Measurements from ENCODE around the gene MSL1.

MSL1 gene

DNA sequence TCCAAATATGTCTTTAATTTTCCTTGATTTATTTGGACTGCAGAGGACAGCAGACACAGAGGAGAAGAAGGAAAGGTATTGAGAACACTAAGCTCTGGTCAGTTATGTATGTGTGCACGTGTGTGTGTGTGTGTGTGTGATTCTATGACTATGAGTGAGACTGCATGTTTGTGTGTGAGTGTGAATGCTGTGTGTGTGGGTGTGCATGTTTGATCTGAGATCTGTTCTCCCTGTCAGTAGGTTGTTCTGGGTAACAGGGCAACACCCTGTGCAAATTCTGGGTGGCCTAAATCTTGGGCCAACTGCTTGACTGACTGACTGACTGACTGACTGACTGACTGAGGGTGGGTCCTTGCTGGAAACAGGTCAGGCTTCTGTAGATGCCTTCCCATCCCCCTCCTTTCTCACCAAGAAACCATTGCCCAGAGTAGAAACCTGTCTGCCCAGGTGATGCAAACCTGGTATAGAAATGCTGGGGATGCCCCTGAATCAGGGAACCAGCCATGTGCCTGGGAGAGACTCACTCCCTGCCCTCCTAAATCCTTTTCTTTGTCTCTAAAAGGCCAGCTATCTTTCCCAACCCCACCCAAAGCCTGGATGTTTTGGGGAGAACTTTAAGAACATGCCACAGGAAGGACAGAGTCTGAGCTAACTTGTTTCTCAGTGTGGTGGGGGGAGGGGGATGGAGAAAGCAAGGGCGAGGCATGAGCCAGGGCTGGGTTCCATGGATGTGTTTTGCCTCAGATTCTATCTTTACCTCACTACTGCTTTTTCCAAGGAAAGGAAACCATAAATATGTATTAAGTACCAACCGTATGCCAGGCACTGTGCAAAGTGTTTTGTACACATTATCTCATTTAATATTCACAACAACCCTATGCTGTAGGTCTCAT lies 16.9 kb upstream of the MSL1 start:
- no peak for DNase-seq (ENCODE audit: low read depth in 2 of 2)

DNA sequence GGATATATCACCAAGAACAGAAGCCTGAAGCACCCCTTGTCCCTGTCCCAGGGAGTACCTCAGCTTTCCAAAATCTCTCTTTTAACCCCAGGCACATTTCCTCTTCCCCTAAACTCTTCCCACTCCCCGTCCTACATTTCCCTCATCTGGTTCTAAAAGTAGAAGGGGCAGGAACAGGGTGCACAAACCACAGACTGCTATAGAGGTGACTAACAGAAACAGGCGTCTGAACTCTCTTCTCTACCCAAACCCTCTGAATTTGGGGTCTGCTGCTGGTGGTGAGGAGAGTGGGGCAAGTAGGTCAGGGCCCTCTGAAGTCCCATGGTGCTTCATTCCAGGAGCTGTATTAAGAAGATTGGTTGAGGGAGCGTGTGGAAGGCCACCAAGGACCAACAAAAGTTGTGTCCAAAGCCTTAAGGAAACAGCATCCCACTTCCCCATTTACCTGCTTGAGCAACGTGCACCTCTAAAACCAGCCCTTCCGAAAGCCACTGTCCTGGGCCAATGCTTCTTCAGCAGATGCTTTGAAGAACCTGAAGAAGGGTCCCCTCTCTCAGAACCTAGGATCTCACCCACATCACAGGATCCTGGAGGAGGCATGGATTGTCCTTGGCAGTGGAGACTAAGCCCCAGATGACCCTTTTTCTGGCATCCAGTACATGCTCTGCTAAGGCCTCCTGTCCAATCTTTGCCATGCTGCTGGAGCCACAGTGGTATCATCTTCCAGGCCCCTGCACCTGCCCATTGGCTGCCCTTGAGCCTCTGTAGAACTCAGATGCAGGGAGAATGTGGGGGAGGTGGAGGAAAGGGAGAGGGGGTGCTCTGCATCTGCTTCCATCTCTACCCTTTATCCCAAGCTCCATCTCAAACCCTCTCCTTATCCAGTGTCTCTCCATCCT lies 15.7 kb upstream of the MSL1 start:
- no peak for DNase-seq (ENCODE audit: low read depth in 2 of 2)

DNA sequence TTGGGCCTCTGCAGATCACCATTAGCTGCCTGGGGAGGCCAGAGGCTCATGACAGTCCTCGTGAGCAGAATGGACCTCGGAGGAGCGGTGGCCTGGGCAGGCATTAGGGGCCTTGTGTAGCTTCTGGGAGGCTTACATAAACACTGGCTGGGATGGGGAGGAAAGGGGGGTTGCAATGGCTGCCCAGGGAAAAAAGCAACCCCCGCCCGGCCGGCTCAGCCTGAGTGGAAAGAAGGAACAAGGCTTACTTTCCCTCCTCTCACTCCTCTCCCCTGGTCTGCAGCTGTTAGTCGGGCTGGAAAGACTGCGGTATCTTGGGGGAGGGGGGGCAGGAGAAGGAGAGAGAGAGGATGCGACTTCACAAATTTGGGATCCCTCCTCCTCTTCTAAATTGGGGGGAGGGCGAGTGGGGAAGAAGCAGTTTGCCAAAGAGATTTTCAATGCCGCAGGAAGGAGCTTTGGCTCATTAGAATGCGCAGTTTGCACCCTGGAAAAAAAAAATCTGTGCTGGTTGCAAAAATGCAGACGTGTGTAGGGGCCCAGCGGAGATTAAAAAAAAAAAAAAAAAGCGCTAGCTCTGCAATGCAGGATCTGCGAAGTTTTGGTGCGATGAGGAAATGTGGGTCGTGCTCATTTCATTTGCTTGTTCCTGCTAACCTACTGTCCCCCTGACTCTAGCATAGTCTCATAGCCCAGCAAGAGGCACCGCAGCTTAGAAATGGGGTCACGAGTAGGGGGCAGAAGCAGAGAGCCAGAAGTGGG lies 14.8 kb upstream of the MSL1 start:
- DNase-seq (ENCODE audit: low read depth in 2 of 2) = peak in 1 of 2 experiments; percentile 56

DNA sequence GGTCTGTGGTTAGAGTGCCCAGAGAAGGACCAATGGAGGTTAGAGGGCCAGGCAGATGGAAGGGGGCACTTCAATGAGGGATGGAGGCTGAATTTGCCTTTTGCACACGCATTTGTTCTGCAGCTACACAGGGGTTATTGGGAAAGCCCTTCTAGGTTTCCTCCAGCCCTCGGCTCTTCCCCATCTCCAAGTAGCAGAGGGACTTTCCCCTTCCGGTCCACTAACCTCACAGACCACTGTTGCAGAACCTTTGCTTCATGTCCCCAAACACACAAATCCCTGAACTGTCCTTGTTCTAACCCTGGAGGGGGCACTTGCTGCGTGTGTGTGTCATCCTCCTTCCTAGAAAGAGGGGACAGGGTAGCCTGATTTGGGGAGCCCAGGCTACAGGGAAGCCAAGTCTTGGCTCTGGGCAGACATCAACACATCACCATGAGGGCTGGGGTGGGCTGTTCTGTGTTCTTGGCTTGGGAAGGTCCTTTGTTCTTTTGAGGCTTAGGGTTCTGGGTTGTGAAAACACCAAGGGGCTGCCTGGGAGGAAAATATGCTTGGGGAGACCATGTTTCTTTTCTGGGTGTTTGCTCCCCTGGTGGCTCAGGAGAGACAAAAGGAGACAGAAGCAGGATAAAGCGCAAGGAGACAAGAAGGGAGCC lies 14.1 kb upstream of the MSL1 start:
- DNase-seq (ENCODE audit: low read depth in 2 of 2) = no peak

DNA sequence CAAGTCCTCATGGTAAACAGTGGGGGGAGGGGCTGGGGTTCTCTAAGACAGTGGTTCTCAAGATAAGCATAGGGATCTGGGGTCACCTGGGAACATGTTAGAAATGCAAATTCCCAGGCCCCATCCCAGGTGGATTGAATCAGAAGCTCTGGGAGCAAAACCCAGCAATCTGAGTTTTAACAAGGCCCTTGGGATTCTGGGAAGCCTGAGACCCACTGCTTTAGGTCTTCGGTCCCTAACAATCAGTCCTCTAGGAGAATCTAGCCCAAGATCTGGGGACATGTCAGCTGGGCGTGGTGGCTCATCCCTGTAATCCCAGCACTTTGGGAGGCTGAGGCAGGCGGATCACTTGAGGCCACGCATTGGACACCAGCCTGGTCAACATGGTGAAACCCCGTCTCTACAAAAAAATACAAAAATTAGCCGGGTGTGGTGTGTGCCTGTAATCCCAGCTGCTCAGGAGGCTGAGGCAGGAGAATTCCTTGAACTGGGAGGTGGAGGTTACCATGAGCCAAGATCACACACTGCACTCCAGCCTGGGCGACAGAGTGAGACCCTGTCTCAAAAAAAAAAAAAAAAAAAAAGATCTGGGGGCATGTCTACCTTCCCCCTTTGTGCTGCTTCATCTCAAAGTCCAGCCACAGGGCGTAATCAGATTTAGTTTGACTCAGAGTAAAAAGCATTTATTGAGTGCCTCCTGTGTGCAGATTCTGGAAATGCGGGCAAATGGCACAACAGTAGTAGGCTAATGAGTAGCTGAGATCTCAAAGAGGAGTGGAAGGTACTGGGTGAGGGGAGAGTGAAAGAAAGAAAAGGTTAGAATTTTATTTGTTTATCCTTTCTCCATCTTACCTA lies 12.6 kb upstream of the MSL1 start:
- DNase-seq (ENCODE audit: low read depth in 2 of 2) = no peak

DNA sequence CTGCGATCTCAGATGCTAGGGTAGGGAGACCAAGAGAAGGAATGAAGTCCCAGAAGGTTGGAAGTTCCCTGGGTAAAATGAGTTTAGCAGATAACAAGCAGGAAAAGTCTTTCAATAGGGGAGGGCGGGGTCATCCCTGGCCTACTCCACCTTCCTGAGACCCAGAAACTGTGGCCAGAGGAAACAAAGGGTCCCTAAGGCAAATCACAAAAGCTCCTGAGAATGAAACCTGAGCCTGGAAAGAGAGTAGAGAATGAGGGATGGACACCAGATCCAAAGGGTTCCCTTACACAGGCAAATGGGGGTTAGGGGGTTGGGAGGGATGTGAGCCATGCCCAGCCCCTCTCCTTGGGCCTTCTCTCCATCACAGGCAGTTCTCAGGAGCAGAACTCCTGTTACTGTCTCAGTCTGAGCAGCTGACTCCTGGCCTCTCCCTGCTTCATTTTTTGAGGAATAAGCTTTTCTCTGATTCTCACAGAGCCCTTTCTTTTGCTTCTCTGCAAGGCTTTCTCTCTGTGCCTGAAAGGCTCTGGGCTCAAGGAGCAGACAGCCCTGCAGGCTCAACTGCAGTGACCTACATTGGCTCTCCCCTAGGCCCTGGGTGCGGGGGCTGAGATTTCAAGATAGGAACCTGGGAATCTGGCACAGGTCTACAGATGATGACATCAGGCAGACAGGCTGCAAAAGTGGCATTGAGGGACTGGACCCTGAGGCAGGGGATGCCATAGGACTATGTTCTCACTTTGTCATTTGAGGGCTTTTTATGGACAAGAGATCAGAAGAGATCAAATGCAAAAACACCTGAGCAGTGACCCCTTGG lies 11.5 kb upstream of the MSL1 start:
- no peak for DNase-seq (ENCODE audit: low read depth in 2 of 2)

DNA sequence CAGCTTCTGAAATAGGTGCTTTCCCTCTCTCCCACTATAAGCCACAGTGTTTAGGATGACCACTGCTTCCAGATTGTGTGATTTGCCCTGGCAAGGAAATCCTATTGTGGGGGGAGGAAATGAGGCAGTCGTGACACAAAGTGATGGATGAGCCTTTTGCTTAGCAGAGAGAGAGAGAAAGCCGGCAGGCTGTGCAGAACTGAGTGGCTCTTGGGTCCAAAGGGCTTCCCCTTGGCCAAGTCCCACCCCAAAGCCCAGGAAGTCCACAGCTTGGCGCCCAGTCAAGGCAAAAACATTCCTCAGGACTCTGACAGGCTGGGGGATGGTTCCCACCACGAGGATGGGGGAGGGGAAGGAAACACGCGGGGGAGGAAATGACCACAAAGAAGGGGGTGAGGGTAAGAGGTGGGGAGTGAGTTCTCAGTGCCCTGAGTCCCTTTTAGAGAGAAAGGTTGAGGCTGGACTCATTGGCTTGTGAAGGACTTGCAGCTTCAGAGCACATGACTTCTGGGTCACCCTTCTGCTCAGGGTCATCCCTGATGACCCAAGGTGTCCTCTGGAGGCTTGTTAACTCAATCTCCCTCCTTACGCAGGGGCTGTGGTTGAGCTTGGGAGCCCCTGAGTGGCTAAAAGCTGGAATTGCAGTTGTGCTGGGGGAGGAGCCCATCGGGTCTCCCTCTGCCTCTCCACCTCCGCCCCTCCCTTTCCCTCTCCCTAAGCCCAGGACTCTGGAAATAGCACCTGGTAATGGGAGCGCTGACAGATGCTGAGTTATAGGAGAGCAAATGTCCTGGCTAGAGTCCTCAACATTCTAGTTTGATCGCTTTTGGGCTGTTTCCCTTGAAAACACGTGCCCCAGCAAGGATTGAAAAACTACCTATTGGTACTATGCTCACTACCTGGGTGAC lies 10.3 kb upstream of the MSL1 start:
- DNase-seq (ENCODE audit: low read depth in 2 of 2) = peak; percentile 77 to 82

DNA sequence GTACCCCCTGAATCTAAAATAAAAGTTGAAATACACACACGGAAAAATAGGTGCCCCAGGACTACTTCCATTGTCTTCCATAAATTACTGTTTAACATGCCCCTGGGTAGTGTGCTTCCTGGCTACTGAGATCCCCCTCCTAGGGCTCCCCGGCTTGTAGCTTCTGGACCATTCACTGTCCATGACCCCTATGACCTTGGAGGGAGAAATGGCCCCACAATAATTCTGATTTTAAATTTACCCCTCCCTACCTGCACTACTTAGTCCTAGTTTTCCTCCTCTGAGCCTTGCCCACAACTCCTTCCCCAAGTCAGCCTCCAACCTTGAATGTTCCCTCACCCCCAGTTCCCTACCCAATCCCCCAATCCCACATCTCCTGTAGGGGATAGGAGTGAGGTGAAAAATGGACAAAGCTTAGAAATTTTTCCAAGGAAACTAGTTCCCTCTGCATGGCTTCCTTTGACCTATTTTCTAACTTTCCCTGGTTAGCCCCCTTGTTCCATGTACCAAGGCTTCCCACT lies 9.5 kb upstream of the MSL1 start:
- DNase-seq (ENCODE audit: low read depth in 2 of 2) = no peak

DNA sequence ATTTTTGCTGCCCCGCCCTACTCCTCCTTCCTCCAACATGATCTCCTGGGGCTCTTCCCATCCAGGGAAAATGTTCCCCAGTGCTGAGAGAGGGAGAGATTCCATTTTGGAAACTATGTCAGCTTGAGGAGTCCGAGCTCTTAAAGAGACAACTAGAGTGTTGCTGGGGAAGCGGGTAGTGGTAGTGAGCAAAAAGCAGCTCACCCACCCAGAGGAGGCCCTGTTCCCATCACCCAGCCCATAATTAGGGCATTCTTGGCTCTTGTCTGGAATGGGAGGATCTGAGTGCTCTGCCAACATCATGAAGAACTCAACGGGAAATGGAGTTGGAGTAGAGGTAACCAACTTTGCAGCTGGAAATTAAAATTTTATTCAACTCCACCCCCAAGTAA lies 9.1 kb upstream of the MSL1 start:
- no peak for DNase-seq (ENCODE audit: low read depth in 2 of 2)

DNA sequence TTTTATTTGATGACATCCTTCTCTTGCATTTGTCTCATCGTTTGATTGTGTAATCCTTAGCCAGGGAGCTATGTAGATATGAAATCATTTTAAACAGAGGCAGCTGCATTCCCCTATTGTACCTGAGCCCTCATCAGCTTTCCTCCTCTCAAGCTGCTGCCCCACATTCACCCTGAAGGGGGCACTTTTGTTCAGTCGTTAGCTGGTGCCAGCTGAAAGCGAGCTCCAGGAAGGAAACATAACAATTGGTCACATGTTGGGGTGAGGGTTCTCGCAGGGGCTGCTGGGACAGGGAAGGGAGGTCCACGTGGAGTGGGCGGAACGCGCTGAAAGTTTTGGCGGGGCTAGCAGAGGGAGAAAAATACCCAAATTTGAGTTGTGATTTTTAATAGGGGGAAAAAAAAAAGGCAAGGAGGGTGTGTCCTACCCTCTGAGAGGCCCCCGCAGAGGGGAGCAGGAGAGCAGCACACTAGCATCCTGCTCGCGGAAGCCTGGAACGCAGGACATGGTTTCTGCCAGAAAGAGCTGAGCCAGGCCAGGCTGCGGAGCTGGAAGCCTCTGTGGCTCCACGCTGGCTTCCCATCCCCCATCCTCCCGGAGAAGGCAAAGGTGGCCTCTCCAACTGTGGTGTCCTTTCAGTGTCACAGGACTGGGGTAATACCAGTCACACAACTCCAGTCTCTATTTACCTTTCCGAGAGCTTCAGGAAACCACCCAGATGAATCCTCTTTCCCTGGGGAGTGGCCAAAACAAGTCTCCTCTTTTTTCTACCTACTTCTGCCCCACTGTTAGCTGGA lies 8.5 kb upstream of the MSL1 start:
- DNase-seq (ENCODE audit: low read depth in 2 of 2) = peak; percentile 91 to 92

DNA sequence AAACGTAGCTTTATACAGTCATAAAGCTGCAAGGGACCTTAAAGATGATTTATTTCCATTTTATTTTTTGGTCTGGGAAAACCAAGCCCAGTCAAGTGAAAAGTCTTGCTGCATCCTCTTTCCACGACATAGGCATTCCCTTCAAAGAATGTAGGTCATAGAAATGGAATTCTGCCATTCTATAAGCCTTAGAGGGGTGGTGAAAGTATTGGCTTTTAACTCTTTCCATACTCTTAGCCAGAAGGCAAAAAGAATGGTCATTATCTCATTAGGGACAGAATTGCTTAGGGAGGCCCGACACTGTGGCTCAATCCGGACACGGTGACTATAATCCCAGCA lies 7.9 kb upstream of the MSL1 start:
- no peak for DNase-seq (ENCODE audit: low read depth in 2 of 2)

DNA sequence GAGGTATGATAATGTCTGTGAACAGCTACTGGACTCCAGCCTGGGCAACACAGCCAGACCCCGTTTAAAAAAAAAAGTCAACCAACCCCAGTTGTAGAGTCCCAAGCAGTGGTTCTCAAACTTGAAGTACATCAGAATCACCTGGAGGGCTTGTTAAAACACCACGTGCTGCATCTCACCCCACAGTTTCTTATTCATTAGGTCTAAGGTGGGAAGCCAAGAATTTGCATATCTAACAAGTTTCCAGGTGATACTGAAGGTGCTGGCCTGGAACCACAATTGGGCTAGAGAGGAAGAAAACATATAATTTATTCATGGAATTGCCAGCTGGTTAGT lies 6.7 kb upstream of the MSL1 start:
- DNase-seq (ENCODE audit: low read depth in 2 of 2) = no peak

DNA sequence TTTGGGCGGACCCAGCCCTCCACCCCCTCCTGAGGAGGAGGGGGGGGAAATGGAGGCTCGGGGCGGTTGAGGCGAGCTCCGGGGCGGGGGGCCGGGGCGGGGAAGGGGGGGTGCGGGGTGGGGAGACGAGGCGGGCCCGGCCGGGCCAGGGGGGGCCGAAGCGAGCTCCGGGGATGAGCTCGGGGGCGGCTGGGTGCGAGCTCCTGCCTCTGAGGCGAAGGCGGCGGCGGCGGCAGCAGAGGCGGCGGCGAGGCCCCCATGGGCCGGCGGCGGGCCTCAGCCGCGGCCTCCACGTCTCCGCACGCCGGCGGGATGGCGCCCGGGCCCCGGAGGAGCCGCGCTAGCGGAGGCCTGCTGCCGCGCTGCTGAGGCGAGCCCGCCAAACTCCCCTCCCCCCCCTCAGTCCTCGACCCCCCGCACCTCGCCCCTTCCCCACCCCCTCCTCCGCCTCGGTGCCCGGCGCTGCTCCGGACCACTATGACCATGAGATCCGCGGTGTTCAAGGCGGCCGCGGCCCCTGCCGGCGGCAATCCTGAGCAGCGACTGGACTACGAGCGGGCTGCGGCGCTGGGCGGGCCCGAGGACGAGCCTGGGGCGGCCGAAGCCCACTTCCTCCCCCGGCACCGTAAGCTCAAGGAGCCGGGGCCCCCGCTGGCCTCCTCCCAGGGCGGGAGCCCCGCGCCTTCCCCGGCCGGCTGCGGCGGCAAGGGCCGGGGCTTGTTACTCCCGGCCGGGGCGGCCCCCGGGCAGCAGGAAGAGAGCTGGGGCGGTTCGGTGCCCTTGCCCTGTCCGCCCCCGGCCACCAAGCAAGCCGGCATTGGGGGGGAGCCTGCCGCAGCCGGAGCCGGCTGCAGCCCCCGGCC lies 596 bp downstream of the MSL1 start:
- DNase-seq (ENCODE audit: low read depth in 2 of 2) = no peak

DNA sequence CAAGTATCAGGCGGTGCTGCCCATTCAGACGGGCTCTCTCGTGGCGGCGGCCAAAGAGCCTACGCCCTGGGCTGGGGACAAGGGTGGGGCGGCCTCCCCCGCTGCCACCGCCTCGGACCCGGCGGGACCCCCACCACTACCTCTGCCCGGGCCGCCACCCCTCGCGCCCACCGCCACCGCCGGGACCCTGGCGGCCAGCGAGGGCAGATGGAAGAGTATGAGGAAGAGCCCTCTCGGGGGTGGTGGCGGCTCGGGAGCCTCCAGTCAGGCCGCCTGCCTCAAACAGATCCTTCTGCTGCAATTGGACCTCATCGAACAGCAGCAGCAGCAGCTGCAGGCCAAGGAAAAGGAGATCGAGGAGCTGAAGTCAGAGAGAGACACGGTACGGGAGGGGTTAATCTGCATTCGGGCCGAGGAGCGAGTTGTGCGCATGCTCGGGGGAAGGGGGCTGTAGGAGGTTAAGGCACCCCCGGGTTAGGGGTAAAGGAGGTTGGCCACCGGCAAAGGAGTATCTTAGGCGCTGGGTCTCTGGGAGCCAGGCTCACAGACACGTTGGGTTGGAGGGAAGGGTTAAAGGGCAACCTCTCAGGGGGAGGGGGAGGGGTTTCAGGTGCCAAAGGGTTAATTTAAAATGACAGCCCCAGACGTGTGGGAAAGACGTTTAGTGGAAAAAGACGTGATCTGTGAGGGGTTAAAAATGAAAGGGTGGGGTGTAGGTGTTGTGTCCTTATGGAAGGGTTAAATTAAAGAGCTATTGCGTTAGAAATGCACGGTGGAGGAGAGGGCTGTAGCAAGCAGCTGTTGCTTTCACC lies 1.4 kb downstream of the MSL1 start:
- no peak for DNase-seq (ENCODE audit: low read depth in 2 of 2)

DNA sequence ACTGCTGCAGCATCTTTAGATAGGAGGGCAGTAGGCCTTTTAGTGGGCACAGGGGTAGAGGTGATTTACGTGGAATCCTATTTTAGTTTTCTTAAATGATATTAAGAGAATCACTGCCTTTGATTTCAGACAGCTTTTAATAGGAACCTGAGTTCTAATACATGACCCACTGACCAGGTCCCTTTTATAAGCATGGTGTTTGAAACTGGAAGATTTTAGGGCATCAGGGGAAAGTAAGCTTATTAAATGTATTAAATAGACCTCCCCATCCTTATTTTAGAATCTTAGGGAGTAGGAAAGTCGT lies 2.0 kb downstream of the MSL1 start:
- DNase-seq (ENCODE audit: low read depth in 2 of 2) = no peak

Data from fibroblast of skin of left biceps (primary cell).